Neutrophil (primary cell): ENCODE results near the gene HS6ST3.

Experiments
- H3K27ac ChIP-seq: fragments of 200-600 bp; sonication (generic); 2 replicates; pipeline ENCODE4 v1.5.1; 2016; ENCODE audit warnings: mild to moderate bottlenecking, moderate library complexity
- H3K27me3 ChIP-seq: fragments of 200-600 bp; sonication (generic); 2 replicates; pipeline ENCODE4 v1.6.0; 2016; ENCODE audit warnings: mild to moderate bottlenecking
- H3K36me3 ChIP-seq: fragments of 200-600 bp; sonication (generic); 2 replicates; pipeline ENCODE4 v1.5.1; 2017
- H3K4me1 ChIP-seq, 2 experiments: fragments of 200-600 bp in 1 of 2; sonication (generic) in 1 of 2; 1 replicate in 1 of 2; 2 replicates in 1 of 2; pipeline versions ENCODE4 v1.5.1 to v1.6.1; 2013 to 2016; ENCODE audit warnings: low read depth in 1 of 2, low read length in 1 of 2, mild to moderate bottlenecking in 1 of 2, moderate library complexity in 1 of 2; ENCODE audit not compliant: control insufficient read depth in 1 of 2, insufficient read depth in 1 of 2
- H3K4me3 ChIP-seq, 2 experiments: fragments of 200-600 bp in 1 of 2; sonication (generic) in 1 of 2; 1 replicate in 1 of 2; 2 replicates in 1 of 2; pipeline ENCODE4 v1.5.1; 2013 to 2016; ENCODE audit warnings: low read depth in 1 of 2, low read length in 1 of 2, mild to moderate bottlenecking in 1 of 2, moderate library complexity in 1 of 2
- H3K9me3 ChIP-seq: fragments of 200-600 bp; sonication (generic); 2 replicates; pipeline ENCODE4 v1.5.1; 2016
- TF ChIP-seq, protein P1 (sequence below): fragments of 200-600 bp; sonication (generic); IDR thresholded peaks from 2 replicates; pipeline ENCODE4 v1.5.1; 2016; ENCODE audit warnings: antibody characterized with exemption

Gene HS6ST3

GRCh38 chr13:96673825-96674224 is 583.9 kb downstream of the HS6ST3 start:
- Histone ChIP-seq H3K27ac (no peak overlapping the region), H3K9me3 (no peaks in the 10 kb centered on the region), H3K36me3 (no peaks in the 10 kb centered on the region), H3K27me3 (no peaks in the 10 kb centered on the region), H3K4me1 (no peaks in the 10 kb centered on the region), H3K4me3 (no peak overlapping the region)
- TF ChIP-seq, protein P1, sequence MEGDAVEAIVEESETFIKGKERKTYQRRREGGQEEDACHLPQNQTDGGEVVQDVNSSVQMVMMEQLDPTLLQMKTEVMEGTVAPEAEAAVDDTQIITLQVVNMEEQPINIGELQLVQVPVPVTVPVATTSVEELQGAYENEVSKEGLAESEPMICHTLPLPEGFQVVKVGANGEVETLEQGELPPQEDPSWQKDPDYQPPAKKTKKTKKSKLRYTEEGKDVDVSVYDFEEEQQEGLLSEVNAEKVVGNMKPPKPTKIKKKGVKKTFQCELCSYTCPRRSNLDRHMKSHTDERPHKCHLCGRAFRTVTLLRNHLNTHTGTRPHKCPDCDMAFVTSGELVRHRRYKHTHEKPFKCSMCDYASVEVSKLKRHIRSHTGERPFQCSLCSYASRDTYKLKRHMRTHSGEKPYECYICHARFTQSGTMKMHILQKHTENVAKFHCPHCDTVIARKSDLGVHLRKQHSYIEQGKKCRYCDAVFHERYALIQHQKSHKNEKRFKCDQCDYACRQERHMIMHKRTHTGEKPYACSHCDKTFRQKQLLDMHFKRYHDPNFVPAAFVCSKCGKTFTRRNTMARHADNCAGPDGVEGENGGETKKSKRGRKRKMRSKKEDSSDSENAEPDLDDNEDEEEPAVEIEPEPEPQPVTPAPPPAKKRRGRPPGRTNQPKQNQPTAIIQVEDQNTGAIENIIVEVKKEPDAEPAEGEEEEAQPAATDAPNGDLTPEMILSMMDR: no peak

- TF ChIP-seq, protein P1: no peak
- Histone ChIP-seq H3K36me3 (no peaks in the 10 kb centered on the region), H3K27ac (no peak overlapping the region)
These were observed 587.1 kb downstream of the HS6ST3 start for GRCh38 chr13:96677029-96677428.

GRCh38 chr13:96678801-96679200 is 588.9 kb downstream of the HS6ST3 start:
- Histone ChIP-seq H3K36me3 (no peaks in the 10 kb centered on the region), H3K9me3 (no peaks in the 10 kb centered on the region), H3K27me3 (no peaks in the 10 kb centered on the region), H3K4me3 (no peak overlapping the region), H3K4me1 (no peaks in the 10 kb centered on the region), H3K27ac (no peak overlapping the region)
- TF ChIP-seq, protein P1: no peak

More at GRCh38 chr13:96677029-96677428, 587.1 kb downstream of the HS6ST3 start:
- Histone ChIP-seq H3K4me3 (no peak overlapping the region), H3K27me3 (no peaks in the 10 kb centered on the region), H3K9me3 (no peaks in the 10 kb centered on the region), H3K4me1 (no peaks in the 10 kb centered on the region)

DNA sequence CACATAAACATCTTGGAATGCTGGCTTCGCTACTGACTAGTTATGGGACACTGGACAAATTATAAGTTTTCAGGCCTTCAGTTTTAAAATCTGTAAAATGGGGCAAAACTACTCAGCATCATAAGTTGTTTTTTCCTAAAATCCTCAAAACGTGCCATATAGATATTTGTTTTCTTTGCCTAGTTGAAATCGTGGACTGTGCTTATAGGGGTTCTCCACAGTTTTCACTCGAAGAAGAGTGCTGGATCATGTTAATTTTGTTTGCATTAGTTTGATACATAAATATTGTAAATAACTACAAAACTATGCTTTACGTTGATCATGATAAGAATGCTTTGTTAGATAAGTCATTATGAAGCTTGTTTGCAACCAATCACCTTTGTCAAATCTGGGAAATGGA is 591.0 kb downstream of the HS6ST3 start:
- TF ChIP-seq, protein P1: no peak
- H3K36me3 ChIP-seq: no peaks in the 10 kb centered on the region
- H3K27ac ChIP-seq: no peak overlapping the region
- no peaks in the 10 kb centered on the region for H3K27me3 ChIP-seq
- H3K4me3 ChIP-seq: no peak overlapping the region
- H3K9me3 ChIP-seq: no peaks in the 10 kb centered on the region
- no peaks in the 10 kb centered on the region for H3K4me1 ChIP-seq

DNA sequence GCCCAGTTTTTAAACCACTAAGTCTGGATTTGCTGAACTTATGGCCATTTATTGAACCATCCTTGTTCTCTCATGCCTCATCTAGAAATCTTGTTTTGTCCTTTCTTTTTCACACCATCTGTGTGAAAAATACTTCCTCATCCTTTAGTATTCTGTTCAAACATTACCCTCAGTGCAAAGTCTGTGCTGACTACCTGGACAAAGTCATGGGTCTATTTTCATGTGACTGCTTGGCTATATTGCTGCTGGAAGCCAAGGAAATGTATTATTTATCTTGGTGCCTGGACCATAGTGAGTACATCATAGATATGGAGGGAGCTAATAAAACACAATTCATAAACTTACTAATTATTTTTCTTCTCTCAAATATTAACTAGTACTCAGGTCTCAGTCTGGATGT is 591.9 kb downstream of the HS6ST3 start:
- Histone ChIP-seq H3K36me3 (no peaks in the 10 kb centered on the region), H3K4me3 (no peak overlapping the region), H3K27me3 (no peaks in the 10 kb centered on the region), H3K27ac (no peak overlapping the region), H3K4me1 (no peaks in the 10 kb centered on the region), H3K9me3 (no peaks in the 10 kb centered on the region)
- TF ChIP-seq, protein P1: no peak

DNA sequence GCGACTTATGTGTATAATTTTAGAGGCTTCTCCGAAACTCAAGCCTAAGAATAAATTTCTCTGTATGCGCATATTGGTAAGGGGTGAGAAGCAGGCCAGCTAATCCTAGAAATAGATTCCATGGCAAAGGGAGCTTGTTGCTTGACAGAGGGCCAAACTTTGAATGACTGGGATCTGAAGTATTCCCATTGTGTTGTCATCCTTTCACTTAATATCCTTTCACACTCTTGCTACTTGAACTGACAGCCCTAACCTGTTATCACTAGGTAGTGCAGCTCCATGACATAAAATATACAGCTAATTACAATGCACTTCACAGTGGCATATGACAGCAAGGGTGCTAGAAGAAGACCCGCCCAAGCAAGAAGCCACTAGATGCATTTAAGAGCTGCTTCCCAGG is 594.6 kb downstream of the HS6ST3 start:
- no peaks in the 10 kb centered on the region for H3K27me3 ChIP-seq
- no peak overlapping the region for H3K27ac ChIP-seq
- H3K4me3 ChIP-seq: no peak overlapping the region
- TF ChIP-seq, protein P1: no peak
- H3K9me3 ChIP-seq: no peaks in the 10 kb centered on the region
- no peaks in the 10 kb centered on the region for H3K4me1 ChIP-seq
- no peaks in the 10 kb centered on the region for H3K36me3 ChIP-seq
